HL-60 (cell line): ENCODE measurements around the gene FAM114A2.

ENCODE experiments used
- GABPA ChIP-seq: IDR thresholded peaks from 2 replicates; pipeline ENCODE4 v1.6.1; 2012; ENCODE audit warnings: low read depth
- POLR2AphosphoS5 ChIP-seq: IDR thresholded peaks from 2 replicates; pipeline ENCODE4 v1.6.1; 2012; ENCODE audit warnings: low read depth
- SPI1 ChIP-seq: IDR thresholded peaks from 2 replicates; pipeline ENCODE4 v1.6.1; 2012; ENCODE audit warnings: low read depth, mild to moderate bottlenecking, borderline replicate concordance
- TF ChIP-seq, protein P1 (sequence below): IDR thresholded peaks from one replicate; pipeline ENCODE4 v1.5.1; 2011; ENCODE audit warnings: low read length, control low read depth, inconsistent platforms; ENCODE audit not compliant: insufficient read depth

DNA sequence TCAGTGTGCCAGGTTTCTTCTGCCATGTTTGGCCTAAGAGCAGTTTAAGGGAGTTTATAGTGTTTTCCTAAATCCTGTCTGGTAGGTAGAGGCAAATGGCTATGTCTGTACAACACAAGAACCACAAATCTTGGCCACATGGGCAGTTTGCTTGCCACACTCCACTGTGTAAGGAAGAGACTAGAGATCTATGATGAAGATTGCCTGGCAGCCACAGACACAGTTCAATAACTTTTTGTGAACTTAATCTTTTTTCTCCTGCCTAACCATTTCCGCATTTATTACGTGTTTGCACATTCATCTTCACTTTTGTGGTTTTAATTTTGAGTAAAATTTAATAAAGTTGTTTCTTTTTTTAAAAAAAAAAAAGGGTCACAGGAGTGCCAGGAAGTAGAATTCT lies 5.9 kb upstream of the FAM114A2 start:
- TF ChIP-seq POLR2AphosphoS5 (no peak), SPI1 (no peak), GABPA (no peak)
- TF ChIP-seq, protein P1, sequence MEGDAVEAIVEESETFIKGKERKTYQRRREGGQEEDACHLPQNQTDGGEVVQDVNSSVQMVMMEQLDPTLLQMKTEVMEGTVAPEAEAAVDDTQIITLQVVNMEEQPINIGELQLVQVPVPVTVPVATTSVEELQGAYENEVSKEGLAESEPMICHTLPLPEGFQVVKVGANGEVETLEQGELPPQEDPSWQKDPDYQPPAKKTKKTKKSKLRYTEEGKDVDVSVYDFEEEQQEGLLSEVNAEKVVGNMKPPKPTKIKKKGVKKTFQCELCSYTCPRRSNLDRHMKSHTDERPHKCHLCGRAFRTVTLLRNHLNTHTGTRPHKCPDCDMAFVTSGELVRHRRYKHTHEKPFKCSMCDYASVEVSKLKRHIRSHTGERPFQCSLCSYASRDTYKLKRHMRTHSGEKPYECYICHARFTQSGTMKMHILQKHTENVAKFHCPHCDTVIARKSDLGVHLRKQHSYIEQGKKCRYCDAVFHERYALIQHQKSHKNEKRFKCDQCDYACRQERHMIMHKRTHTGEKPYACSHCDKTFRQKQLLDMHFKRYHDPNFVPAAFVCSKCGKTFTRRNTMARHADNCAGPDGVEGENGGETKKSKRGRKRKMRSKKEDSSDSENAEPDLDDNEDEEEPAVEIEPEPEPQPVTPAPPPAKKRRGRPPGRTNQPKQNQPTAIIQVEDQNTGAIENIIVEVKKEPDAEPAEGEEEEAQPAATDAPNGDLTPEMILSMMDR = no peak
